OCI-LY7 (cell line): ENCODE results near the gene HELB. TPM values are rescaled to one million over a fixed set of nuclear protein-coding genes. Genes with fewer than 3 reads are reported as not detected.

Source experiments
- BruUV-seq: library from RNA; stranded (reverse); fragments of 400-500 nt; replicated peaks from 2 replicates; lab custom pipeline; 2021; lab: Mats Ljungman, UMichigan
- CTCF ChIA-PET: fragments of 300-600 bp; sonication (Branson Sonifier 250); formaldehyde crosslinking; loops from one replicate; lab custom pipeline; 2022; ENCODE audit warnings: antibody characterized with exemption; ENCODE audit not compliant: unreplicated experiment; lab: Charles Lee
- POLR2A ChIA-PET: fragments of 300-600 bp; sonication (Branson Sonifier 250); formaldehyde crosslinking; loops from one replicate; lab custom pipeline; 2022; ENCODE audit warnings: antibody characterized with exemption; lab: Charles Lee
- DNase-seq: peaks from one replicate; pipeline ENCODE4 v3.0.0-alpha.2; 2015; ENCODE audit warnings: low spot score
- H2AFZ ChIP-seq: fragments of 200-600 bp; sonication (generic), shearing (Covaris generic); 2 replicates; pipeline ENCODE4 v1.6.1; 2014; ENCODE audit warnings: mild to moderate bottlenecking, antibody characterized with exemption, low read length, moderate library complexity
- H3K27ac ChIP-seq: fragments of 200-600 bp; sonication (generic); 2 replicates; pipeline ENCODE4 v1.5.1; 2014; ENCODE audit warnings: mixed run types, low read depth, mild to moderate bottlenecking, moderate library complexity, low read length, inconsistent platforms; ENCODE audit not compliant: poor library complexity, severe bottlenecking
- H3K36me3 ChIP-seq: fragments of 200-600 bp; sonication (generic); 2 replicates; pipeline ENCODE4 v1.6.1; 2014; ENCODE audit warnings: mild to moderate bottlenecking, antibody characterized with exemption, low read length, moderate library complexity, mixed read lengths; ENCODE audit not compliant: insufficient read depth
- H3K4me1 ChIP-seq: fragments of 200-600 bp; sonication (generic); 2 replicates; pipeline ENCODE4 v1.5.1; 2014; ENCODE audit warnings: mild to moderate bottlenecking, low read length; ENCODE audit not compliant: insufficient read depth, poor library complexity, severe bottlenecking
- H3K4me2 ChIP-seq: fragments of 200-600 bp; sonication (generic); 2 replicates; pipeline ENCODE4 v1.6.1; 2014; ENCODE audit warnings: mild to moderate bottlenecking, low read length
- H3K4me3 ChIP-seq: fragments of 200-600 bp; sonication (generic); 2 replicates; pipeline ENCODE4 v1.5.1; 2014; ENCODE audit warnings: mild to moderate bottlenecking, low read depth, low read length; ENCODE audit not compliant: poor library complexity, severe bottlenecking
- H3K79me2 ChIP-seq: fragments of 200-600 bp; sonication (generic); 2 replicates; pipeline ENCODE4 v1.6.1; 2016; ENCODE audit warnings: low read depth, mild to moderate bottlenecking, low read length, moderate library complexity, mixed read lengths; ENCODE audit not compliant: insufficient read depth
- H3K9me2 ChIP-seq: fragments of 200-600 bp; sonication (generic); 2 replicates; pipeline ENCODE4 v1.6.1; 2016; ENCODE audit warnings: mild to moderate bottlenecking, low read length, mixed read lengths; ENCODE audit not compliant: insufficient read depth
- H3K9me3 ChIP-seq: fragments of 200-600 bp; sonication (generic); 2 replicates; pipeline ENCODE4 v1.6.1; 2014; ENCODE audit warnings: mild to moderate bottlenecking, mixed run types, low read length, mixed read lengths
- H4K20me1 ChIP-seq: fragments of 200-600 bp; sonication (generic); 2 replicates; pipeline ENCODE4 v1.6.1; 2014; ENCODE audit warnings: mild to moderate bottlenecking, antibody characterized with exemption, low read length, moderate library complexity, mixed read lengths; ENCODE audit not compliant: insufficient read depth
- EZH2phosphoT487 ChIP-seq: fragments of 200-600 bp; sonication (generic); IDR thresholded peaks from 2 replicates; pipeline ENCODE4 v1.6.1; 2018; ENCODE audit warnings: low read depth, borderline replicate concordance, mild to moderate bottlenecking, mixed run types, antibody characterized with exemption, low read length, moderate library complexity, mixed read lengths
- intact Hi-C: fragments of 100-400 bp; cut with micrococcal nuclease; formaldehyde crosslinking; loops from one replicate; pipeline ENCODE4 v1.10.0; 2022; ENCODE audit not compliant: unreplicated experiment
- total RNA-seq, 2 experiments: library from RNA; depleted of rRNA in 1 of 2; stranded (reverse); fragments of >200 nt in 1 of 2; shearing (Covaris generic) in 1 of 2; gene quantifications; 2 replicates each; pipeline ENCODE4 v1.2.3, GENCODE V29; 2014 to 2022
- TF ChIP-seq, protein P1 (sequence below): fragments of 200-600 bp; sonication (generic); conservative IDR thresholded peaks from 2 replicates; pipeline ENCODE4 v1.5.1; 2014; ENCODE audit warnings: mild to moderate bottlenecking, antibody characterized with exemption, low read length, moderate library complexity, mixed read lengths

Gene HELB
- total RNA-seq, 2 experiments from 2014 or later: 6.0 to 7.5 TPM

DNA sequence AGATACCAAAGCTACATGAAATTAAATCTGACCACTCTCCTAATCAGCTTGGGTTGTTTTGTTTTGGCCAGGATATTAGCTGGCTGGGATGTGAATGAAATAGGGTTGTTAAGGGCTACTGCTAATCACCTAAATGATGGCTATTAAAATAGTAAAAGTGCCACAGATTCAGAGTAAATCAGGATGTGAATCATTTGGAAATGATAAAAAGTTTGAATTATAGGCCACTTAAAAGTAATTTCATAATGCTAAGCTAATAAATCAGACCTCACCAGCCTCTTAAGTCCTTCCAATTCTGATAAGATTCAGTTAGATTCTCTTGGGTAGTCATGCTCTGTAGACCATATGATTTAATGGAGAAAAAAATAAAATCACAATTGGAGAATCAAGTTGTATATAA, 12.0 kb downstream of the HELB start:
- no peak for DNase-seq
- BruUV-seq: no TSS peak
- no peak overlapping the region for H3K27ac ChIP-seq
- intact Hi-C loops: no loop called here
- POLR2A ChIA-PET: interaction anchor here (0.7 to 0.9 kb wide), 2 partner anchors 64 to 137 kb away, joined by 3 read pairs; no protein-coding TSS in a partner anchor
- H4K20me1 ChIP-seq: no peaks in the 10 kb centered on the region
- H3K4me2 ChIP-seq: no peak overlapping the region
- TF ChIP-seq, protein P1, sequence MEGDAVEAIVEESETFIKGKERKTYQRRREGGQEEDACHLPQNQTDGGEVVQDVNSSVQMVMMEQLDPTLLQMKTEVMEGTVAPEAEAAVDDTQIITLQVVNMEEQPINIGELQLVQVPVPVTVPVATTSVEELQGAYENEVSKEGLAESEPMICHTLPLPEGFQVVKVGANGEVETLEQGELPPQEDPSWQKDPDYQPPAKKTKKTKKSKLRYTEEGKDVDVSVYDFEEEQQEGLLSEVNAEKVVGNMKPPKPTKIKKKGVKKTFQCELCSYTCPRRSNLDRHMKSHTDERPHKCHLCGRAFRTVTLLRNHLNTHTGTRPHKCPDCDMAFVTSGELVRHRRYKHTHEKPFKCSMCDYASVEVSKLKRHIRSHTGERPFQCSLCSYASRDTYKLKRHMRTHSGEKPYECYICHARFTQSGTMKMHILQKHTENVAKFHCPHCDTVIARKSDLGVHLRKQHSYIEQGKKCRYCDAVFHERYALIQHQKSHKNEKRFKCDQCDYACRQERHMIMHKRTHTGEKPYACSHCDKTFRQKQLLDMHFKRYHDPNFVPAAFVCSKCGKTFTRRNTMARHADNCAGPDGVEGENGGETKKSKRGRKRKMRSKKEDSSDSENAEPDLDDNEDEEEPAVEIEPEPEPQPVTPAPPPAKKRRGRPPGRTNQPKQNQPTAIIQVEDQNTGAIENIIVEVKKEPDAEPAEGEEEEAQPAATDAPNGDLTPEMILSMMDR: no peak
- no peak for TF ChIP-seq EZH2phosphoT487
- no peaks in the 10 kb centered on the region for H3K9me2 ChIP-seq
- H3K36me3 ChIP-seq: peaks cover 9% of the 10 kb centered on the region; the same call in 1 of the 2 replicates
- no peak overlapping the region for H3K4me3 ChIP-seq
- no peaks in the 10 kb centered on the region for H3K4me1 ChIP-seq
- H2AFZ ChIP-seq: no peak overlapping the region
- H3K9me3 ChIP-seq: no peaks in the 10 kb centered on the region
- CTCF ChIA-PET: no interaction called here
- no peaks in the 10 kb centered on the region for H3K79me2 ChIP-seq

DNA sequence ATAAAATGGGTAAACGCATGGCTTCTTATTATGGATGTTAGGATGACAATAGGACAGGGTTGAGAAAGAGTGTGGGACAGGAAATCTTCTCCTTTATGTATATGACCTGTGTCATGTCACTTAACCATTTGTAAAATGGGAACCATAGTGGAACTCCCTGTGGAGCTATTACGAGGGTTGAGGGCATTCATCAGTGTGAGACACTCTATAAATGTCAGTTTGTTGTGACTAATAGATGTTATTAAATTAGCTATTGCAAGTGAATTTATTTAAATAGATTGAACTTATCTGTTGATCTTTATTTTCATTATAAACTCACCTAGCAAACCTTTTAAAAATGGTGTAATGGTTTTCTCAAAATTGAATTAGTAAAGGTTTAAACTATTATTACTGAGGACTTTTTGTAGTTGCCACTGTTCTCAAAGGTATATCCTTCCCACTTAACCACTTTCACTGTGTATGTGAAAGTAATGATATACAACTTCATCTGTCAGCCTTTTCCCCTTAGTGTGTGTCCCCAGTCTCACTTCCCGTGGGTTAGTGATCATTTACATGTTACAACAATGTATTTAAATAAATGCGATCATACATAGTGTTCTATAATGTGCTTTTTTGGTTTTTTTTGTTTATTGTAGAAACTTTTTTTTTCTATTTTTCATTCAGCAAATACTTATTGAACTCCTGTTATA, 17.1 kb downstream of the HELB start:
- intact Hi-C loops: no loop called here
- no TSS peak for BruUV-seq
- no peaks in the 10 kb centered on the region for H3K9me3 ChIP-seq
- H3K36me3 ChIP-seq: peaks cover 3% of the 10 kb centered on the region; the same call in 1 of the 2 replicates
- no peaks in the 10 kb centered on the region for H3K79me2 ChIP-seq
- ChIA-PET POLR2A (interaction anchor here (0.6 kb wide), 1 partner anchor 23 kb away, joined by 5 read pairs; no protein-coding TSS in a partner anchor), CTCF (no interaction called here)
- no peak overlapping the region for H2AFZ ChIP-seq
- H3K4me1 ChIP-seq: no peaks in the 10 kb centered on the region
- H4K20me1 ChIP-seq: no peaks in the 10 kb centered on the region
- no peak overlapping the region for H3K4me3 ChIP-seq
- no peak overlapping the region for H3K4me2 ChIP-seq
- no peak overlapping the region for H3K27ac ChIP-seq
- TF ChIP-seq EZH2phosphoT487: no peak
- TF ChIP-seq, protein P1: no peak
- H3K9me2 ChIP-seq: no peaks in the 10 kb centered on the region; the same call in 1 of the 2 replicates
- no peak for DNase-seq

DNA sequence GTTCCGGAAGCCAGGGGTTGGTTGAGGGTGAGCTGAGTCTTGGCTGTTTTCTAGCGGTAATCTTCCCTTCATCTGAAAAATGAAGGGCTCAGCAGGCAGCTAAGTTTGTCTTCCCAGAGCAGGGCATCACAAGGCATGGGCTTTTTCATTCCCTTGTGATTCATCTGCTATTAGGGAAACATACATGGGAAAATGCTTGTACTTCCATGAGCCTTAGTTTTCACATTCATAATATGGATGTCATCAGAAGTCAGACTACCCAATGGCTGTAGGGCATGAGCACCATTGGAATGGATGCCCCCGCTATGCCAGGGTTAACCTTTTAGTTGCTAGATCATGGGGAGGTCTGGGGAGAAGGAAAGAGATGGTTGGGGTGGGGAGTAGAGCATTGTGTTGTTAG, 18.7 kb downstream of the HELB start:
- no peak overlapping the region for H3K27ac ChIP-seq
- TF ChIP-seq, protein P1: no peak
- TF ChIP-seq EZH2phosphoT487: no peak
- no peaks in the 10 kb centered on the region for H3K9me3 ChIP-seq
- DNase-seq: no peak
- H3K4me3 ChIP-seq: no peak overlapping the region
- ChIA-PET CTCF (no interaction called here), POLR2A (interaction anchor here (1.4 kb wide), 1 partner anchor 13 kb away, joined by 4 read pairs; no protein-coding TSS in a partner anchor)
- H3K4me1 ChIP-seq: no peaks in the 10 kb centered on the region
- H3K9me2 ChIP-seq: no peaks in the 10 kb centered on the region; the same call in 1 of the 2 replicates
- no peak overlapping the region for H2AFZ ChIP-seq
- peaks cover 4% of the 10 kb centered on the region; the same call in 1 of the 2 replicates for H3K36me3 ChIP-seq
- H3K79me2 ChIP-seq: no peaks in the 10 kb centered on the region
- no peak overlapping the region for H3K4me2 ChIP-seq
- intact Hi-C loops: no loop called here
- H4K20me1 ChIP-seq: no peaks in the 10 kb centered on the region
- no TSS peak for BruUV-seq
